Lower lobe of right lung (tissue), 2 donors: ENCODE data around the gene KCNV2. TPM values are rescaled to one million over a fixed set of nuclear protein-coding genes. Genes with fewer than 3 reads are reported as not detected.

Experiments used
- ATAC-seq, 2 donors: fragments of 200-7000 bp; cut with Tn5 transposase; one replicate each; pipeline ENCODE4 v1.9.1; 2020 to 2022; ENCODE audit warnings: mild to moderate bottlenecking in 2 of 2, moderate library complexity in 2 of 2
- DNase-seq: peaks from one replicate; pipeline ENCODE4 v3.0.0-alpha.2; 2020
- H3K27ac ChIP-seq: fragments of 200-600 bp; one replicate; pipeline ENCODE4 v1.8.0; 2022
- H3K27me3 ChIP-seq: fragments of 200-600 bp; one replicate; pipeline ENCODE4 v1.8.0; 2022; ENCODE audit warnings: low read depth
- H3K36me3 ChIP-seq: fragments of 200-600 bp; one replicate; pipeline ENCODE4 v1.8.0; 2022; ENCODE audit warnings: mild to moderate bottlenecking
- H3K4me1 ChIP-seq: fragments of 200-600 bp; one replicate; pipeline ENCODE4 v1.8.0; 2022
- H3K4me3 ChIP-seq: fragments of 200-600 bp; one replicate; pipeline ENCODE4 v1.8.0; 2022; ENCODE audit warnings: mild to moderate bottlenecking
- H3K9me3 ChIP-seq: fragments of 200-600 bp; one replicate; pipeline ENCODE4 v1.8.0; 2022
- CTCF ChIP-seq: fragments of 200-600 bp; IDR thresholded peaks from one replicate; pipeline ENCODE4 v1.8.0; 2022; ENCODE audit warnings: antibody characterized with exemption, mild to moderate bottlenecking
- intact Hi-C: fragments of 100-400 bp; cut with DNase I; formaldehyde crosslinking; loops from one replicate; pipeline ENCODE4 v1.11.0; 2022
- total RNA-seq: library from RNA; stranded (reverse); fragmentation: NEBNext Ultra II Directional; extraction: Animal tissue kit (Norgen Biotek cat#: 25700); gene quantifications from one replicate; pipeline ENCODE4 v1.2.1, GENCODE V29; 2021
- donor health status: DM: no; HTN: yes; CAD: no; lungs with severe emphysema.

KCNV2 gene
- total RNA-seq, 1 donor from 2014 or later = not detected

- no peak for DNase-seq
- H3K36me3 ChIP-seq = no peaks in the 10 kb centered on the region
- H3K4me3 ChIP-seq = no peak overlapping the region
- no peak overlapping the region for H3K27ac ChIP-seq
- no peaks in the 10 kb centered on the region for H3K4me1 ChIP-seq
- ATAC-seq = no peak
- intact Hi-C loops = no loop called here
- no peak for TF ChIP-seq CTCF
- no peaks in the 10 kb centered on the region for H3K9me3 ChIP-seq
- no peaks in the 10 kb centered on the region for H3K27me3 ChIP-seq
Observed at GRCh38 chr9:2691212-2691611, 26.1 kb upstream of the KCNV2 start.

- H3K4me3 ChIP-seq = no peak overlapping the region
- intact Hi-C loops = no loop called here
Observed at GRCh38 chr9:2691626-2692025, 25.7 kb upstream of the KCNV2 start.

GRCh38 chr9:2693056-2693455, 24.3 kb upstream of the KCNV2 start:
- intact Hi-C loops = no loop called here
- Histone ChIP-seq H3K4me3 (no peak overlapping the region), H3K4me1 (no peaks in the 10 kb centered on the region)

More at GRCh38 chr9:2691626-2692025, 25.7 kb upstream of the KCNV2 start:
- no peaks in the 10 kb centered on the region for H3K4me1 ChIP-seq
- TF ChIP-seq CTCF = no peak
- no peak overlapping the region for H3K27ac ChIP-seq
- ATAC-seq = no peak
- no peaks in the 10 kb centered on the region for H3K27me3 ChIP-seq
- H3K36me3 ChIP-seq = no peaks in the 10 kb centered on the region
- no peak for DNase-seq
- H3K9me3 ChIP-seq = no peaks in the 10 kb centered on the region

DNA sequence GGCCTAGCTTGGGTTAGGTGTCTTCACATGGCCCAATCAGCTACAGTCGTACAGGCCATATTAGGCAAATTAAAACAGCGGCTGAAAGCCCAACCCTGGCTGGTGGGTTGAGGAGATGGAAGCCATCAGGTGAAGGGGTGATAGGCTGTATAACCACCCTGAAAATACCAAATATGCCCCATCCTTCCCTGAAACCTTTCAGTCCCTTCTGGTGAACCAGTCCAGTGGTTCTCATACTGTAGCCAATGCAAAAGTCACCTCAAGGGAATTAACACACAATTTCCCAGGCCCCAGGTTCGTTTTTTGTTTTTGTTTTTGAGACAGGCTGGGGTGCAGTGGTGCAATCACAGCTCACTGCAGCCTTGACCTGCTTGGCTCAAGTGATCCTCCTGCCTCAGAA, 19.8 kb upstream of the KCNV2 start:
- Histone ChIP-seq H3K27ac (no peak overlapping the region), H3K36me3 (no peaks in the 10 kb centered on the region), H3K9me3 (no peaks in the 10 kb centered on the region), H3K4me3 (no peak overlapping the region), H3K27me3 (no peaks in the 10 kb centered on the region), H3K4me1 (no peaks in the 10 kb centered on the region)
- ATAC-seq = no peak
- TF ChIP-seq CTCF = no peak
- intact Hi-C loops = no loop called here
- DNase-seq = no peak

More at GRCh38 chr9:2693056-2693455, 24.3 kb upstream of the KCNV2 start:
- Histone ChIP-seq H3K27me3 (no peaks in the 10 kb centered on the region), H3K36me3 (no peaks in the 10 kb centered on the region), H3K9me3 (no peaks in the 10 kb centered on the region), H3K27ac (no peak overlapping the region)
- no peak for DNase-seq
- no peak for ATAC-seq
- no peak for TF ChIP-seq CTCF

- H3K36me3 ChIP-seq = no peaks in the 10 kb centered on the region
Observed at GRCh38 chr9:2700398-2700797, 16.9 kb upstream of the KCNV2 start.

More at GRCh38 chr9:2700398-2700797, 16.9 kb upstream of the KCNV2 start:
- DNase-seq (no peak), ATAC-seq (no peak)
- H3K27ac ChIP-seq = no peak overlapping the region
- H3K9me3 ChIP-seq = no peaks in the 10 kb centered on the region
- no peak for TF ChIP-seq CTCF
- no peaks in the 10 kb centered on the region for H3K4me1 ChIP-seq
- intact Hi-C loops = no loop called here
- H3K27me3 ChIP-seq = no peaks in the 10 kb centered on the region
- no peak overlapping the region for H3K4me3 ChIP-seq
